Mesothelial cell of epicardium (in vitro differentiated cells): ENCODE data around the gene SMG9. TPM values are rescaled to one million over a fixed set of nuclear protein-coding genes. Genes with fewer than 3 reads are reported as not detected.

Experiments
- DNase-seq, 2 experiments: peaks; one replicate each; pipeline ENCODE4 v3.0.0; 2021; ENCODE audit warnings: low spot score in 2 of 2; ENCODE audit not compliant: unreplicated experiment in 2 of 2
- H3K27ac Mint-ChIP-seq: 2 replicates; pipeline ENCODE4 v1.8.0; 2021; ENCODE audit warnings: mixed read lengths
- H3K27me3 Mint-ChIP-seq: 2 replicates; pipeline ENCODE4 v1.8.0; 2021; ENCODE audit warnings: low read depth, mixed read lengths
- H3K36me3 Mint-ChIP-seq: 2 replicates; pipeline ENCODE4 v1.8.0; 2021; ENCODE audit warnings: mixed read lengths
- H3K4me1 Mint-ChIP-seq: 2 replicates; pipeline ENCODE4 v1.8.0; 2021; ENCODE audit warnings: mixed read lengths
- H3K4me3 Mint-ChIP-seq: 2 replicates; pipeline ENCODE4 v1.8.0; 2021; ENCODE audit warnings: mild to moderate bottlenecking, moderate library complexity, mixed read lengths
- H3K9me3 Mint-ChIP-seq: 2 replicates; pipeline ENCODE4 v1.8.0; 2021; ENCODE audit warnings: mixed read lengths
- CTCF ChIP-seq: fragments of 200-600 bp; sonication (generic); IDR thresholded peaks from one replicate; pipeline ENCODE4 v1.5.0; 2021; ENCODE audit warnings: antibody characterized with exemption; ENCODE audit not compliant: unreplicated experiment
- total RNA-seq: library from RNA; stranded (reverse); gene quantifications from 3 replicates; pipeline ENCODE4 v1.2.1, GENCODE V29; 2021

SMG9 gene
- total RNA-seq, 1 donor from 2014 or later, result 73.2 TPM

- H3K27me3 Mint-ChIP-seq, result no peaks in the 10 kb centered on the region
- H3K9me3 Mint-ChIP-seq, result no peaks in the 10 kb centered on the region
- no peak for DNase-seq
- no peaks in the 10 kb centered on the region for H3K4me1 Mint-ChIP-seq
- TF ChIP-seq CTCF, result no peak
- H3K4me3 Mint-ChIP-seq, result no peak overlapping the region
- H3K27ac Mint-ChIP-seq, result no peak overlapping the region
- peaks cover 50% of the 10 kb centered on the region for H3K36me3 Mint-ChIP-seq
These were observed 7.1 kb downstream of the SMG9 start for GRCh38 chr19:43747557-43748204.

- no peaks in the 10 kb centered on the region for H3K4me1 Mint-ChIP-seq
- no peak for DNase-seq
- no peak for TF ChIP-seq CTCF
- no peak overlapping the region for H3K4me3 Mint-ChIP-seq
- no peaks in the 10 kb centered on the region for H3K9me3 Mint-ChIP-seq
- H3K27ac Mint-ChIP-seq, result no peak overlapping the region
- H3K27me3 Mint-ChIP-seq, result no peaks in the 10 kb centered on the region
- peaks cover 56% of the 10 kb centered on the region for H3K36me3 Mint-ChIP-seq
These were observed 11.7 kb downstream of the SMG9 start for GRCh38 chr19:43743059-43743458.

GRCh38 chr19:43741075-43741825 is 13.5 kb downstream of the SMG9 start:
- DNase-seq, result no peak
- Mint-ChIP-seq H3K9me3 (no peaks in the 10 kb centered on the region), H3K4me1 (no peaks in the 10 kb centered on the region), H3K4me3 (no peak overlapping the region), H3K27ac (no peak overlapping the region), H3K27me3 (no peaks in the 10 kb centered on the region), H3K36me3 (peaks cover 57% of the 10 kb centered on the region)
- TF ChIP-seq CTCF, result no peak

- Mint-ChIP-seq H3K4me1 (no peaks in the 10 kb centered on the region), H3K9me3 (no peaks in the 10 kb centered on the region)
These were observed 15.1 kb downstream of the SMG9 start for GRCh38 chr19:43739439-43740235.

GRCh38 chr19:43738780-43739211 is 16.0 kb downstream of the SMG9 start:
- TF ChIP-seq CTCF, result no peak
- H3K27ac Mint-ChIP-seq, result peak overlapping the region; percentile 7
- no peaks in the 10 kb centered on the region for H3K9me3 Mint-ChIP-seq
- no peaks in the 10 kb centered on the region for H3K4me1 Mint-ChIP-seq
- no peak overlapping the region for H3K4me3 Mint-ChIP-seq
- H3K27me3 Mint-ChIP-seq, result no peaks in the 10 kb centered on the region
- no peak for DNase-seq
- H3K36me3 Mint-ChIP-seq, result peaks cover 56% of the 10 kb centered on the region

More at GRCh38 chr19:43739439-43740235, 15.1 kb downstream of the SMG9 start:
- H3K4me3 Mint-ChIP-seq, result no peak overlapping the region
- H3K36me3 Mint-ChIP-seq, result peaks cover 62% of the 10 kb centered on the region
- H3K27me3 Mint-ChIP-seq, result no peaks in the 10 kb centered on the region
- no peak for DNase-seq
- no peak overlapping the region for H3K27ac Mint-ChIP-seq
- TF ChIP-seq CTCF, result no peak
